OCI-LY3 (cell line): Measurements from ENCODE around the gene HOXA11.
A peak's percentile ranks its signal among the peaks of the same experiment; 100 is the strongest.

Source experiments
- H2AFZ ChIP-seq: fragments of 200-600, 300-600 bp; shearing (Covaris generic); 2 replicates; pipeline ENCODE4 v1.6.0; 2014; ENCODE audit warnings: antibody characterized with exemption, low read depth, low read length
- H3K27ac ChIP-seq: fragments of 200-600, 300-600 bp; sonication (generic); 2 replicates; pipeline ENCODE4 v1.5.1; 2014; ENCODE audit warnings: mild to moderate bottlenecking, low read length, moderate library complexity, mixed read lengths
- H3K27me3 ChIP-seq: fragments of 200-600, 300-600 bp; sonication (generic); 2 replicates; pipeline ENCODE4 v1.6.1; 2014; ENCODE audit warnings: low read depth, low read length, mixed read lengths
- H3K36me3 ChIP-seq: fragments of 200-600, 300-600 bp; sonication (generic); replicated peaks from 2 replicates; pipeline ENCODE3; 2014; ENCODE audit warnings: low read depth, low read length, mixed read lengths
- H3K4me1 ChIP-seq: fragments of 300-600, 200-600 bp; sonication (generic); 2 replicates; pipeline ENCODE4 v1.6.1; 2014; ENCODE audit warnings: low read length, mixed read lengths
- H3K4me2 ChIP-seq: fragments of 200-600, 300-600 bp; sonication (generic); 2 replicates; pipeline ENCODE4 v1.6.1; 2014; ENCODE audit warnings: low read length, mixed read lengths
- H3K4me3 ChIP-seq: fragments of 300-600, 200-600 bp; sonication (generic); 2 replicates; pipeline ENCODE4 v1.5.1; 2014; ENCODE audit warnings: antibody characterized with exemption, mild to moderate bottlenecking, low read length, moderate library complexity
- H3K79me2 ChIP-seq: fragments of 300-600, 200-600 bp; shearing (Covaris generic); 2 replicates; pipeline ENCODE4 v1.6.1; 2014; ENCODE audit warnings: mild to moderate bottlenecking, low read length, mixed read lengths
- H3K9ac ChIP-seq: fragments of 300-600, 200-600 bp; shearing (Covaris generic); 2 replicates; pipeline ENCODE4 v1.6.0; 2014; ENCODE audit warnings: mild to moderate bottlenecking, low read length, moderate library complexity
- H3K9me3 ChIP-seq: fragments of 200-600, 300-600 bp; shearing (Covaris generic); 2 replicates; pipeline ENCODE4 v1.6.1; 2014; ENCODE audit warnings: low read length, mixed read lengths; ENCODE audit not compliant: insufficient read depth
- H4K20me1 ChIP-seq: fragments of 200-600, 300-600 bp; sonication (generic); 2 replicates; pipeline ENCODE4 v1.6.1; 2016; ENCODE audit warnings: low read length, mixed read lengths; ENCODE audit not compliant: insufficient read depth
- EZH2phosphoT487 ChIP-seq: fragments of 200-600 bp; shearing (Covaris generic); IDR thresholded peaks from 2 replicates; pipeline ENCODE4 v1.6.1; 2018; ENCODE audit warnings: antibody characterized with exemption, mixed run types, low read depth
- TF ChIP-seq, protein P1 (sequence below): fragments of 200-600, 300-600 bp; sonication (generic); IDR thresholded peaks from 2 replicates; pipeline ENCODE4 v1.5.1; 2014; ENCODE audit warnings: antibody characterized with exemption, low read length, low read depth

The HOXA11 gene

DNA sequence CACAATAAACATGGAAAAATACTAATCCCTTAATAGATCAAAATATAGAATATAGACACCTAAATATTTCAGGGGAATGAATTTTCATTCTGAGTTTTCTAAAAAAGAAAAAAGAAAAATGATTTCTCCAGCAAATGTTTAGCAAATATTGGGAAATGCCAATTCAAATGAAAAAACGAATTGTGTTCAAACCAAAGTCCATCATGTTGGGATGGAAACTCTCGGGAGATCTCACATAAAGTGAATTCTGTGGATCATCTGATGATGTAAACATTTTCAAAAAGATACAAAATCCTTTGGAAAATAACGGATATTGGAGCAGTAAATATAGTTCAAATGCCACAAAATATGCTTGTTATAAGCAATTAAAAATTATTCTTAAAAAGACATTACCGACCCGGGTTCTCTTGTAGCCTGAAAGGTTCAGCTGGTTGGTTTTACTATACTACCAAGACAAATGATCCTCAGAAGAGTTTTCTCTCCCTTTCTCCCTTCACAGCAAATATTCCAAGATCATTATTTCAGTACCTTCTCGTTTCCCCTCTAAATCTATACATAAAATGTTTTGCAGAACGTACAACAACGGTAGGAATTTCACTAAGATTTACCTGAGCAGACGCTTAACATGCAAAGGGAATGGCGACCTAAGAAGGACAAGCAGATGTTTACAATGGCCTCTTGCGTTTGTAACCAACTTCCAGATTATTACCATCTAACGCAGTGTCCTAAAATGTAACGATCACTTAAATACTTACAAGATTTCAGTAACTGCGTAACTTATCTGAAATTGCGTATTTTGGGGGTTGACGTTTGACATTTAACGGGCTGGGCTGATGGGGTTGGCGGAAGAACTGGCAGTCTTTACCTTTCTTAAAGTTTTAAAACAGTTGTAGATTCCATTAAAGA is 12.4 kb upstream of the HOXA11 start:
- H2AFZ ChIP-seq, result no peak overlapping the region
- H3K27ac ChIP-seq, result no peak overlapping the region
- no peaks in the 10 kb centered on the region for H3K27me3 ChIP-seq
- no peaks in the 10 kb centered on the region for H3K79me2 ChIP-seq
- no peak overlapping the region for H3K9ac ChIP-seq
- no peaks in the 10 kb centered on the region for H3K36me3 ChIP-seq
- H3K4me2 ChIP-seq, result no peak overlapping the region
- no peak for TF ChIP-seq EZH2phosphoT487
- TF ChIP-seq, protein P1, sequence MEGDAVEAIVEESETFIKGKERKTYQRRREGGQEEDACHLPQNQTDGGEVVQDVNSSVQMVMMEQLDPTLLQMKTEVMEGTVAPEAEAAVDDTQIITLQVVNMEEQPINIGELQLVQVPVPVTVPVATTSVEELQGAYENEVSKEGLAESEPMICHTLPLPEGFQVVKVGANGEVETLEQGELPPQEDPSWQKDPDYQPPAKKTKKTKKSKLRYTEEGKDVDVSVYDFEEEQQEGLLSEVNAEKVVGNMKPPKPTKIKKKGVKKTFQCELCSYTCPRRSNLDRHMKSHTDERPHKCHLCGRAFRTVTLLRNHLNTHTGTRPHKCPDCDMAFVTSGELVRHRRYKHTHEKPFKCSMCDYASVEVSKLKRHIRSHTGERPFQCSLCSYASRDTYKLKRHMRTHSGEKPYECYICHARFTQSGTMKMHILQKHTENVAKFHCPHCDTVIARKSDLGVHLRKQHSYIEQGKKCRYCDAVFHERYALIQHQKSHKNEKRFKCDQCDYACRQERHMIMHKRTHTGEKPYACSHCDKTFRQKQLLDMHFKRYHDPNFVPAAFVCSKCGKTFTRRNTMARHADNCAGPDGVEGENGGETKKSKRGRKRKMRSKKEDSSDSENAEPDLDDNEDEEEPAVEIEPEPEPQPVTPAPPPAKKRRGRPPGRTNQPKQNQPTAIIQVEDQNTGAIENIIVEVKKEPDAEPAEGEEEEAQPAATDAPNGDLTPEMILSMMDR, result no peak
- H3K4me1 ChIP-seq, result peaks cover 14% of the 10 kb centered on the region
- H3K9me3 ChIP-seq, result no peaks in the 10 kb centered on the region
- no peaks in the 10 kb centered on the region for H4K20me1 ChIP-seq
- no peak overlapping the region for H3K4me3 ChIP-seq

DNA sequence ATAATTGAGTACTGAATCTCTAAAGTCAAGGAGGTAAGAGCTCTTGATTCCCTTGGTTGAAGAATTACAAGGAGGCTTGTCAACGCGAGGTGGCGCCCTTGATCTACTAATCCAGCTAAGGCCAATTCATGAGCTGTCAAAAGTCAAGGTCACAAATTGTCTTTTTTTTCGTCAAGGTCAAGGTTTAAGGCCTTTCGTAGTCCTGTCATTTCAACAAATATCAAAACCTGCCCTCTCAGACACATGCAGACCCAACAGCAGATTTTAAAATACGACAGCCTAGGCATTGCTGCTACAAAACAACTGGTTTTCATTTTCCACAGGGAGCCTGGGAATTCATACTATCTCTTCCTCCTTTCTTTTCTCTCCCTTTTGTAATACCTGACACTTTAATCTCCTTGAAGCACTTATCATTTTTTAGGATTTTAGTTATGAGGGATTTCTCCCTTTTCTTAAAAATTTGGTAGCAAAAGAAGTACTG is 11.3 kb upstream of the HOXA11 start:
- H4K20me1 ChIP-seq, result no peaks in the 10 kb centered on the region
- no peak overlapping the region for H3K4me3 ChIP-seq
- H3K27me3 ChIP-seq, result no peaks in the 10 kb centered on the region

DNA sequence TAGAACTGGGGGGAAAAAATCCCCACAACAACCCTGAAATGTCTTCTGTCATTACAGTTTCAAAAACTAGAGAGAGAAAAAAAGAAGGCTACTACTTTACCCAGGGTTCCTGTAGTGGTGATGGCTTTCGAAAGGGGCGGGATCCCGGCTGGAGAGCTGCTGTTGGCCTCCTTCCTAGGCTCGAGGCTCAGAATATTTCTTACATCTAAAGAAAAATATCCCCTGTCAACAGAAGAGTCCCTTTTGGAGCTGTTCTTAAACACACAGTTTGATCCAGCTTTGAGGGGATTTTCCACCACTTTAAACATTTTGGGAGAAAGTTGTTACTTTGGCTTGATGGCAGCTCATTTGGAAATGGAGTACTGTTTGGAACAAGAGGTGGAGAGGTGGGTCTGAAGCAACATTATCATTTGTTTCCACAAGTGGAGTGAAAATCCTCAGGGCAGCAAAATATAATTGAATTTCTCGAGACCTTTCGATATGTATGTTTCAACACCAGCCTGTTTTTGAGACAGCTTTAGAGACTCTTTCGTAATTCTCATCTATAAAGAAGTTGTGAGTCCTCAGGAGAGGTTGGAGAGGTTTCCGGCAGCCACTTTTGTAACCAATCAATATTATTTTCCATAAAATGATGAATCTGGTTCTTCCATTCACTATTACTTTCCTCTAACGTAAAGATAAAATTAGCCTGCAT is 9.8 kb upstream of the HOXA11 start:
- H3K4me2 ChIP-seq, result no peak overlapping the region
- no peaks in the 10 kb centered on the region for H3K9me3 ChIP-seq
- no peaks in the 10 kb centered on the region for H3K36me3 ChIP-seq
- H3K27me3 ChIP-seq, result no peaks in the 10 kb centered on the region
- H3K79me2 ChIP-seq, result no peaks in the 10 kb centered on the region
- TF ChIP-seq, protein P1, result no peak
- TF ChIP-seq EZH2phosphoT487, result no peak
- no peak overlapping the region for H3K27ac ChIP-seq
- no peaks in the 10 kb centered on the region for H3K4me1 ChIP-seq
- no peak overlapping the region for H2AFZ ChIP-seq
- H3K9ac ChIP-seq, result no peak overlapping the region
- H4K20me1 ChIP-seq, result no peaks in the 10 kb centered on the region
- no peak overlapping the region for H3K4me3 ChIP-seq

More for the DNA sequence above, 11.3 kb upstream of the HOXA11 start:
- Histone ChIP-seq H3K4me1 (peaks cover 7% of the 10 kb centered on the region), H2AFZ (no peak overlapping the region), H3K79me2 (no peaks in the 10 kb centered on the region), H3K36me3 (no peaks in the 10 kb centered on the region), H3K27ac (no peak overlapping the region), H3K9me3 (no peaks in the 10 kb centered on the region), H3K4me2 (peak overlapping the region; percentile 47; the same call in 1 of the 2 replicates), H3K9ac (no peak overlapping the region)
- TF ChIP-seq, protein P1, result peak; percentile 78
- TF ChIP-seq EZH2phosphoT487, result no peak

DNA sequence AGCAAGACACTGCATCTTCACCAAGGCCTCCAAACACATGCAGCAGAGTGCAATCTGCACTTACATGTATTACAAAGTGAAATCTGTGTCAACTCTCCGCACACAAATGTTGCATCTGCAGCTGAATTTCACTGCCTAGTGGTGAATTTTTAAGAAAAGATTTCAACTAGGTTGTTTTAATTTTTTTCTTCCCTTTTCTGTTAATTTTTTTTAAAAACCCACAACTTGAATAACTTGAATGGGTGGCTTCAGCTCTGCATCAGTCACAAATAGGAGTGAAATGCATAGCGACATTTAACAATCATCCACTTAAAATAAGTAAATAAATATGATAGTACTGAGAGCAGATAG is 8.9 kb upstream of the HOXA11 start:
- no peaks in the 10 kb centered on the region for H3K4me1 ChIP-seq
- TF ChIP-seq EZH2phosphoT487, result no peak
- TF ChIP-seq, protein P1, result no peak
- no peaks in the 10 kb centered on the region for H3K9me3 ChIP-seq
- H3K27ac ChIP-seq, result no peak overlapping the region
- no peaks in the 10 kb centered on the region for H3K79me2 ChIP-seq
- H3K36me3 ChIP-seq, result no peaks in the 10 kb centered on the region
- H2AFZ ChIP-seq, result no peak overlapping the region
- no peak overlapping the region for H3K4me3 ChIP-seq
- H3K4me2 ChIP-seq, result no peak overlapping the region
- no peaks in the 10 kb centered on the region for H3K27me3 ChIP-seq
- H4K20me1 ChIP-seq, result no peaks in the 10 kb centered on the region
- no peak overlapping the region for H3K9ac ChIP-seq
